ENCODE data around the gene ZNF512B. TPM values are rescaled to one million over a fixed set of nuclear protein-coding genes. Genes with fewer than 3 reads are reported as not detected.
"Not testable (repeated sequence)": the region's sequence is repeated elsewhere in the genome, so short reads cannot be mapped to it uniquely, and the experiment has no call there.

ZNF512B gene
- total RNA-seq, 1 experiment from 2014 or later, result 16.8 TPM

DNA sequence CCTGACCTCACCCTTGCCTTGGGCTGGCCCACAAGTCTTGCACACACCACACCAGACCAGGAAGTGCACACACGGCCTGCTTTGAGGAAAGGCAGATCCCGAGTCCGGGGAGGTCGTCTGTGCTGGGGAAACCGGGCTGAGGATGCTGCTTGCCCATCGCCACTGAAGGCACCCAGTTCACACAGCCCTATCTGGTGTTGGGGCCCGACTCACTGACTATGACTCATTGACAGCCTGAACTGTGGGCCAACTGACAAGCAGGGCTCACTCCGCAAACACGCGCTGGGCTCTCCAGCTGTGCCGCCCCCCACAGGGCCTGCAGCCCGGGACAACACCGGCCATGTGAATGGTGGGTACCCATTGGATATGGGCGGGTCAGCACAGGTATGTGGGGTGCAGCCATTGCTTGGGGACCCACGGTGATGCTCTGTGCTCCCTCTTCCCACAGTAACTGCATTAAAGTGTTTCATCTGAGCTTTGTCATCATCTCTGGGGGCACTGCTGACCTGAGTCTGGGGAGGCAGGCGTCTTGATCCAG is 8.1 kb upstream of the ZNF512B start:
- DNase-seq (ENCODE audit: low spot score), result peak; percentile 90

DNA sequence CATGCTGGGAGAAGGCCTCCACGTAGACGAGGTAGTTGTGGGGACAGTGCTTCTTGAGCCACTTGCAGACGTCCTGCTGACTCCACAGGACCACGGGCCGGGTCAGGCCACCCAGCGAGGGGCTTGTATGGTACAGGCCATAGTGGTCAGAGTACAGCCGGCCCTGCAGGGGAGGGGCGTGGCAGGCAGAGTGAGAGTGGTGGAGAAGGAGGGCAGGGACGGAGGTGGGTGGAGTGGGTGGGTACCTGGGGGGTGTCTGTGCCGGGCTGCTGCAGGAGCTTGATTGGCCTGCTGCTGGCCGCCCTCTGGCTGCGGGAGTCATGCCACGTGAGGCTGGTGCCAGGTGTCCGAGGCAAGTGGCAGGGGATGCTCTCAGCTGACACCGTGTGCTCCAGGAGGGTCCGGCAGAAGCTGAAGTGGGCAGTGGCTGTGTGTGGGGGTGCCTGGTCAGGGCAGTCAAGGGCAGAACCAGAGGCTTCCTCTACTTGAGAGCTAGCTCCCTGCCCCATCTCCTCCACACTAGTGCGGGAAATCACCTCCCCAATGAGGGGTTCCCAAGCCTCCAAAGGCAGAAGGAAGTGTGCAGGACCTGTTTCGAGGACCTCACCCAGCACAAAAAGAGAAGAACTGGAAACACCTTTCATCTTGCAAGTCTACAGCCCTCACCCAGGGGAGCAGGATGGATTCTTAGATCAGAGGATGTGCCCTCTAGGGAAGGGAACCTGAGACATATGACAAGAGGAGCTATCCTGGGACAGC is 7.4 kb upstream of the ZNF512B start:
- DNase-seq (ENCODE audit: low spot score), result no peak

DNA sequence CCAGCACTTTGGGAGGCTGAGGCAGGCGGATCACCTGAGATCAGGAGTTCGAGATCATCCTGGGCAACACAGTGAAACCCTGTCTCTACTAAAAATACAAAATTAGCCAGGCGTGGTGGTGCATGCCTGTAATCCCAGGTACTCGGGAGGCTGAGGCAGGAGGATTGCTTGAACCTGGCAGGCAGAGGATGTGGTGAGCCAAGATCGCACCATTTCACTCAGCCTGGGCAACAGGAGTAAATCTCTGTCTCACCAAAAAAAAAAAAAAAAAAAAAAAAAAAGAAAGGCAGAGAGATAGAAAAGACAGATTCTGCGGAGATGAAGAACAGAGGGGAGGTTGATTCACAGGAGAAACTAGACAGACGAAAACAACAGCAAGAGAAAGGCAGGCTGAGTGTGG is 6.8 kb upstream of the ZNF512B start:
- DNase-seq (ENCODE audit: low spot score), result not testable (repeated sequence)

DNA sequence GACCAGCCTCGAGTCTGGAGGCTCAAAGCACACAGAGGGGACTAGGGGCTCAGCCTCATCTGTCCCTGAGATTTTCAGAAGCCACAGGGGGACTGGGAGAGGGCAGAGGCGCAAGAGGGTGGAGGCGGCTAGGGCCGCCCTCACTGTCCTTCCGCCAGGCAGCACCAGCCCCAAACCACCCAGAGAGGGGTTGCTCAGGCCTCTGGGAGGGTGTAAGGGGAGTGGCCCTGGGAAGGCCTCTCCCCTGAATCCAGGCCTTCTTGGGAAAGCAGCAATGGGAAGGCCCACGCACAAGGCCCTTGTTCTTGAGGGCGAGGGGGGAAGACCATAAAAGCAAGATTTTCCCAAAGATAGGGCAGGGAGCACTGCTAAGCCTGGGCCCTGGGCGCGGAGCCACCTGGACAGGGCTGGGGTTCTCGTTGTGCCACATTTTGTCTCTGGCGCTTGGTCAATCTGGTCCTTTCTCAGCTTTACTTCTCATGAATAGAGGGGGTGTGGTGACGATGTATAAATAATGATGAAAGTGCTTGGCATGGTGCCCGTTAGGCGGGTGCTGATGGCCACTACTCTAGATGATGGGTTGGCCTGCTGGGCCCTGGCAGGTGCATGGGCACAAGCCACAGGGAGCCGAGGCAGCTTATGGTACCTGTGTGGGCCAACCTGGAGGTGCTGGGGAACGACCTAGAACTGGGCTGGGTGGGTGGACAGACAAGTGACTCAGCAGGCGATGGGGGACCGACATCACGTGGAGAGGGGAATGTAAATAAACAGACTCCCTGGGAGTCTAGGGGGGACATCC is 4.9 kb upstream of the ZNF512B start:
- peak; percentile 27 for DNase-seq (ENCODE audit: low spot score)

DNA sequence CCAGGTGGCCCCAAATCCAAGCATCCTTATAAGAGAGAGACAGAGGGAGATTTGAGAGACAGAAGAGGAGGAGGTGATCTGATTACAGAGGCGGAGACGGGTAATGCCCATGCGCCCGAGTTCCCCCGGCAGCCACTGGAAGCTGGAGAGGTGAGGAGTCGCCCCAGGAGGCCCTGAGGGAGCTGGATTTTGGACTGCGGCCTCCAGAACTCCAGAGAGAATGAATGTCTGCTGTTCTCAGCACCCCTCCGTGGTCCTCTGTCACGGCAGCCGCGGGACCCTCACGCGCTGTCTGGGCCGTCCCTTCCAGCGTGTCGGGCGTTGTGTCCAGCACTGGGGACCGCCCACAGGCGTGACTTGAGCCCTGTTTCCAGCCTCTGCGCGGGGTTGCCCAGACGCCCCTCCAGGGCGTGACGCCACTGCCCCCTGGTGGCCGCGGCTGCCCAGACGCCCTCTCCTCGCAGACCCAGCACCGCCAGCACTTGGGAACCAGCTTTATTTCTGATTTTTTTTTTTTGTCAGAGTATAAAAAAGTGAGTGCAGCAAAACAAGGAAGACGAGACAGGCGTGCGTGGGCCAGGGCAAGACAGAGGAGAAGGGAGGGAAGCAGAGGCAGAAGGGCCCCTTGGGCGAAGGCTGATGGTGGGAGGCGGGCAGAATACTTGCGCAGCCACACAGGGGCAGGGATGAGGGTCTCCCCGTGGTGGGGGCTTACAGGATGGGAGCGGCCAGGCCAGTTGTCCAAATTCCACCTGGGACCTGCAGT is 4.1 kb upstream of the ZNF512B start:
- peak; percentile 80 for DNase-seq (ENCODE audit: low spot score)

DNA sequence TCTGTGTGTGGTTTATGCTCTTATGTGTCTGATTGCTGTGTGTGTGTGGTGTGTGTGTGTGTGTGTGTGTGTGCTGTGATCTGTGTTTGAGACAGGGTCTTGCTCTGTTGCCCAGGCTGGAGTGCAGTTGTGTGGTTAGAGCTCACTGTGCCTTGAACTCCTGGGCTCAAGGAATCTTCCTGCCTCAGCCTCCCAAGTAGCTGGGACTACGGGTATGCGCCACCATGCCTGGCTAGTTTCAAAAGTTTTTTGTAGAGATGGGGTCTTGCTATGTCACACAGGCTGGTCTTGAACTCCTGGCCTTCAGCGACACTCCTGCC is 3.4 kb upstream of the ZNF512B start:
- DNase-seq (ENCODE audit: low spot score), result no peak

DNA sequence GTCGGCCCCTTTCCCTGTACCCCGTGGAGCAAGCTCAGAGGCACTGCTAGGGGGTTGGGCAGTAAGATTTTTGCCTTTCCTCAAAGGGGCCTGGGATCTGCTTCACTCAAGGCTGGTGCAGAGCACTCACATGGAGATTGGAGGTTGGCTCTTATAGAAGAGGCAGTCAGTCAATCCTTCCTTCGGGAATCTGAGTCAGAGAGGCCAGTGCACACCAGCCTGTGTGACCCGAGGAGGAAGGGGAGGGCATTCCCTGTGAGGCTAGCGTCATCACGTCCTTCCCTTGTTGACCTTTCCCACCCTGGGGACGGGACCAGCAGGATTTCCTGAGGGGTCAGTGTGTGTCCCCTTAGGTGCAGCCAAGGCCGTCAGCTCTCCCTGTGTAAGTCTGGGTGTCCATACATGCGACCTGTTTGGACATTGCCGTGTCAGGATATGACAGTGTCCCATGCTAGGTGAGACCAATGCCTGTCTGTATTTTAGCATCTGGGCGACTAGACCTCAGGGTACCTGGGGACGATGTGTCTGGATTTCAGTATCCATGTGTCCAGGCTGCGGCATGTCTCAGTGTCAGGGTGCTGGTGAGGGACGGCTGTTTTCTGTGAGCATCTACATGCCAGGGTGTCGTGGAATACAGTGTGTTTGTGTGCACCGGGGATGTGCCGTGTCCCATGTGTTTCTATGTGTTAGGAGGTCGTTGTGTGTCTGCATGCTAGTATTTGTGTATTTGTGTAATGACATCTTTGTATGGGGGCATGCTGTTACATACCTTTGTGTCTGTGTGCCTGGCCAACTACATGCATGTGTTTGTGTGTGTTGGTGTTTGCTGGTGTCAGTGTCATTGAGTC is 2.8 kb upstream of the ZNF512B start:
- DNase-seq (ENCODE audit: low spot score), result no peak

DNA sequence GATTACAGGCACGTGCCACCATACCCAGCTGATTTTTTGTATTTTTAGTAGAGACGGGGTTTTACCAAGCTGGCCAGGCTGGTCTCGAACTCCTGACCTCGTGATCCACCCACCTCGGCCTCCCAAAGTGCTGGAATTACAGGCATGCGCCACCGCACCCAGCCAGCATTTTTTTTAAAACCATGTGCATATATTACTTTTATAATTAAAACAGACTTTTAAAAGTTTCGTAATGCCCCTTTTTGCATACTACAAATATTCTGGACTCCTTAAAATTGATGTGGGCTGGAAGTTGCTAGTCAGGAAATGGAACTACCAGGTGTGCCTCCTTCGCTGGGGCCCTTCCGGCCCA is 2.2 kb upstream of the ZNF512B start:
- not testable (repeated sequence) for DNase-seq (ENCODE audit: low spot score)

DNA sequence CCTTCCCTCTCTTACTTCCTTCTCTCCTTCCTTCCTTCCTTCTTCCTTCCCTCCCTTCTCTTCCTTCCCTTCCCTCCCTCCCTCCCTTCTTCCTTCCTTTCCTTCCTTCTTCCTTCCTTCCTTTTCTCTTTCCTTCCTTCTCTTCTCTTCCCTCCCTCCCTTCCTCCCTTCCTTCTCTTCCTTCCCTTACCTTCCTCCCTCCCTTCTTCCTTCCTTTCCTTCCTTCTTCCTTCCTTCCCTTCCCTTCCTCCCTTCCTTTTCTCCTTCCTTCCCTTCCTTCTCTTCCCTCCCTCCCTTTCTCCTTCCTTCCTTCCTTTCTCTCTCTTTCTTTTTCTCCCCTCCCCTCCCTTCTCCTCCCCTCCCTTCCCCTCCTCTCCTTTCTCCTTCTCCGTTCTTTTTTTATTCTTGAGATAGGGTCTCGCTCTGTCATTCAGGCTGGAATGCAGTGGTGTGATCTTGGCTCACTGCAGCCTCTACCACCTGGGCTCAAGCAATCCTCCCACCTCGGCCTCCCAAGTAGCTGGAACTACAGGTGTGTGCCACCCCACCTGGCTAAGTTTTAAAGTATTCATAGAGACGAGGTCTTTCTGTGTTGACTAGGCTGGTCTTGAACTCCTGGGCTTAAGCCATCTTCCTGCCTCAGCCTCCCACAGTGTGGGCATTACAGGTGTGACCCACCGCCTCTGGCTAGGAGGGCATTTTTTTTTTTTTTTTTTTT is 1.1 kb upstream of the ZNF512B start:
- no peak for DNase-seq (ENCODE audit: low spot score)

DNA sequence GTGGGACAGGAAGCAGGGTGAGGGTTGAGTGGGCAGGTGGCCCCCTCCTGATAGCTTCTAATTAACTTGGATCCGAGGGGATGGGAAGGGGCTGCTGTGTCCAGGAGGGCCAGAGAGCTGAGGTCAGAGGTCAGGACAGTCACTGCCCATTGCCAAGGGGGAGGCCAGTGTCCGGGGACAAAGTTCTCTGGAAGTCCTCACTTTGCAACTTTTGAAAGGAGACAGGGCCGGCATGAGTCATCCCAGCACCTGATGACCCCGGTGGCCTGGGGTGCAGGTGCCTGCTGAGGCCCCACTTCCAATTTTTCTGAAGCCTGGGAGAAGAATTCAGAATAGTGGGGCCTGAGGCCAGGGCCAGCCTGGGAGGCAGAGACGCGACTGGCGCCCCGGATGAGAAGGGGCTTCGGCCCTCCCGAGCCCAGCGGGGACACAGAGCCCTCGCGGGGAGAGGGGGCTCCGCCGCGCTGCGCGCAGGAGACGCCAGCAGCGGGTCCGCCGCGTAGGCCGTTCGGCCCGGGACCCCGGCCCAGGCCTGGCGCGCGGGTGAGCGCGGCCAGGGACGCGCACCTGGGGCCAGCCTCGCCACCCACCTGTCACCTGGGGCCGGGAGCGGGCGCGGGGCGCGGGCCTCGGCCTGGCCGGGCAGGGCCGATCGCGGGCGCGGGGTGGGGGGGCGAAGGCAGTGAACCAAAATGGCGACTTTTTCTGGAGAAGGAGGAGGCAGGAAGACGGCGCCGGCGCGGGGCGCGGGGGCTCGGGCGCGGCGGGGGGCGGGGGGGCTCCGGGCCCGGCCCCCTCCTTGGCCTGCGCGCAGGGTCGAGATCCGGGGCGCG is 586 bp downstream of the ZNF512B start:
- no peak for DNase-seq (ENCODE audit: low spot score)

DNA sequence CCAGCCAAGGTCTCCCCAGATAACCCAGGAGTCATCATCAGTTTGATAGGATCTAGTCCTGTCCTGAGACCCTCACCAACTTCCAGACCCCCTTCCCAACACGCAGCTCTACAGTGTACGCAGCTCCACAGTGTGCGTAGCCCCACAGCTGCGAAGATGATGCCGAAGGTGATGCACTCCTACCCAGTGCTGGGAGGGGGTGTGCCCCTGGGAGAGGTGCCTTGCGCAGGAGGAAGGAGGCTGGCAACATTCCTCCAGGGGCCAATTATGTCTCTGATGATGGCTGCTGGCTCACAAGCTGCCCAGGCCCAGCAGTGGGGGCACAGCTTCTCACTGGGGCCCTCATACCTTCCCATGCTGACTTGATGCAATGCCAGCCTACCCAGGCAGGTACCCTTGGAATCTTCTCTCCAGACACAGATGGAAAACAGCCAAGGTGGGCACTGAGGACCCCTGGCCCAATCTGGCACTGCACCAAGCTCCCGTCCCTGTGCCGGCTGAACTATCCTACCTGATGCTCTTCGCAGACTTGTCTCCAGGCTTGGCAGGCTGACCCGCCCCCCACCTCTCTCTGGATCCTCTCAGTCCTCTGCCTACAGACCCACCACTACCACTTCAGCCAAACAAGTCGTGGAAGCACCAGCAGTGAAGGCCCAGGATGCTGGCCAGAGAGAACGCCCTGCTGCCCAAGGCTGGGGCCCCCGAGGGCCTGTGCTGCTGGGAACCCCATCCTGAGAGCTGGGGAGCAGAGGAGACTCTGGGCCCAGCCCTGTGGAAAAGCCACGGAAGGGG is 1.4 kb downstream of the ZNF512B start:
- DNase-seq (ENCODE audit: low spot score), result no peak

DNA sequence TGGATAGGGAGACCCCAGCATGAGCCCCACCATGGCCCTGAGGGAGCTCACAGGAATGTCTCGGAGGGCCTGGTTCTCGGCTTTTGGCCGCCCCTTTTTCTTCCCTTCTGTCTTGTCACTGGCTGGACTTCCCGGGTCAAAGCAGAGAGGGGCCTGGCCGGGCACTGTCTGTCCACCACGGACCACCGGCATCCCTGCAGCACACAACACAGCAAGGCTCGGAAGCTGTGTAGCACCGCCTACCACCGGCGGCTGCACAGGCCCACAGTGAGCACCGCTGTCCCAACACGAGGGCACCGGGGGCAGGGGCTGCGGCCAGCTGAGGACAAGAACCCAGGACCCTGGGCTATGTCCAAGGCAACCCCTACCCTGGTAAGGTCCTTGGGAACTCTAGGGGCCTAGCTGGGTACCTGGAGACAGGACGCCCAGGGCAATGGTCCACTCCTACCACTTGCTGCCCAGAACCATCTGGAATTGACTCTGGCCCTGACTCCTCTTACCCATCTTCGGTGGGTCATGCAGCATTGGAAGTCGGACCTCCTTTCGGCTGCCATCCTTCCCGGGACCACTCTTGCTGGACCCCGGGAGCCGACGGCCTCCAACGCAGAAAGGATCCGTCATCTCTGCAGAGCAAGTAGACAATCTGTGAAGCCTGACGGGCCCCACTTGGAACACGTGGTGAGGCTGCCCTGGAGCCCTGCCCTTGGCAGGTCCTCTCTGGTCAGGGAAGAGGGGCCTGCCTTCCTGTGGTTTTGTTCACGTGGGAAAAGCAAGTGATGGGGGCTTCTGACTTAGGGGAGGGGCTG is 2.2 kb downstream of the ZNF512B start:
- DNase-seq (ENCODE audit: low spot score), result no peak

DNA sequence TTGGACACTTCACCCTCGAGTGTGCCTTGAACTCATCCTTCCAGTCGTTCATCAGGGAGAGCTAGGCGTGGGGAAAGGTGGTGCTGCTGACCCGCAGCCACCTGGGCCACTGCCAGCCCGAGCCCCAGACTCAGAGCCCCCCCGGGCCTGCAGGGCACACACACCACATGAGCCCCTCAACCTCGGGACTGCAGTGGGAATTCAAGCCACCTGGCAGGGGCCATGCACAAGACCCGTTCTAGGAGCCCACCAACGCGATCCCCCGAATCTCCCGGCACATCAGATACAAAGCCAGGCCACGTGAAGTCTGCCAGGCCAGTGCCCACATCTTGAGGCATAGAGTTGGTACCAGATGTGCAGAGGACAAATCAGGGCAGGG is 2.8 kb downstream of the ZNF512B start:
- no peak for DNase-seq (ENCODE audit: low spot score)

DNA sequence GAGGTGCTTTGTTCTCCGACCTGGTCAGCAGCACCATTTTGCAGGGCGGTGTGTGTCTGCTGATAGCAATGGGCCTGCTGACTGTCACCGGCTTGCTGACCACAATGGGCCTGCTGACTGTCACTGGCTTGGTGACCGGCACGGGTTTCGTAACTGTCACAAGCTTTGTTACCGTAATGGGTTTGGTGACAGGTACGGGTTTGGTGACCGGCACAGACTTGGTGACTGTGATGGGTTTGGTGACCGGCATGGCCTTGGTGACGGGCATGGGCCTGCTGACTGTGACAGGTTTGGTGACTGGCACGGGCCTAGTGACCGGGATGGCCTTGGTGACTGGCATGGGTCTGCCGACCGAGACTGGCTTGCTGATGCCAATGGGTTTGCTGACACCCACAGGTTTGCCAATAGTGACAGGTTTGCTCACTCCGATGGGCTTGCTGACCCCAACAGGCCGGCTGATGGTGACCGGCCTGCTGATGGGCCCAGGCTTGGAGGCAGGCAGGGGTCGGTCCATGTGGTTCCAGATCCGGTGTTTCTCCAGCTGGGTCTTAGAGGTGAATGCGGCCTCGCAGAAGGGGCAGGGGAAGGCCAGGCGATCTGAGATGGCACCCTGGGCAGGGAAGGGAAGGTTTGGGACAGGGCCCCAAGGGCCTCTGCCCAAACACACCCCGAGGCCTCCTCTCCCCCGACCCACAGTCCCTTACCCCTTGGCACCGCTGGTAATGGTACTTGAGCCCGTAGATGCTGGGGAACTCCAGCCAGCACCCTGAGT is 3.4 kb downstream of the ZNF512B start:
- DNase-seq (ENCODE audit: low spot score), result no peak

DNA sequence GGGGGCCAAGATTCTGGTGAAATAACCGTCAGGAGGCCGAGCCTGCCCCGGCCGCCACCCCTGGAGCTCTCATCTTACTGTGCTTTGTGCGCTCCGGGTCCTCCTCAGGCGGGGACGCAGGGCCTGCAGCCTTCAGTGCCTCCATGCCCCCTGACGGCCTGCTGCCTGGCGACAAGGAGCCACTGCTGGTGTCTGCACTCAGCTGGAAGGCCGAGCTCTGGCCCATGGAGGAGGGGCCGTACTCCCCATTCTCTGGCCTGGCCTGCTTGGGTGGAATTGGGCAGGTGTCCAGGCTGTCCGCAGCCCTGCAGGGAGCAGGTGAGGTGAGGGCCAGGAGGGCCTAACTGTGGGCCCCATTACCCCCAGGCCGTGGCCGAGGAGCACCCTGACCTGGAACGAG is 5.3 kb downstream of the ZNF512B start:
- DNase-seq (ENCODE audit: low spot score), result no peak

DNA sequence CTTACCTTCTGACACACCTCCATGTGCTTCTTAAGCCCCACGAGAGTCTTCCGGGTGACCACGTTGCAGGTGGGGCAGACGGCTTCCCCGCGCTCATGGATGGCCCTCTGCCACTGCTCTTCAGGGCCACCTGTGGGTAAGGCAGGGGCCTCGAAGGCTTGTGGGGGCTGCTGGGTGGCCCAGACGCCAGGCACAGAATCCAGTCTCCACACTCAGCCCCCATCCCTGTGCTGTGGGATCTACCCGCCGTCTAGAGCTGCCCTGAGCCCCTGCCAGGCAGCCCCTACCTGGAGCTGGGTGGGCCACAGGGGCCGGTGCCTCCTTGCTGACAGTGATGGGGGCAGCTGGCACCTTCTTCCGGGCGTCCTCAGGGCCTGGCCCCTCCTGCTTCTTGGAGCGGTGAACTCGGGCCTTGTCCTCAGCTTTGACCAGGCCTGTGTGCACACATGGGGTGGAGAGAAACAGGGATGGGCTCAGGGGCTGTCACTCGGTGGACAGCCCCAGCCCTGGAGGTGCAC is 5.9 kb downstream of the ZNF512B start:
- DNase-seq (ENCODE audit: low spot score), result no peak

DNA sequence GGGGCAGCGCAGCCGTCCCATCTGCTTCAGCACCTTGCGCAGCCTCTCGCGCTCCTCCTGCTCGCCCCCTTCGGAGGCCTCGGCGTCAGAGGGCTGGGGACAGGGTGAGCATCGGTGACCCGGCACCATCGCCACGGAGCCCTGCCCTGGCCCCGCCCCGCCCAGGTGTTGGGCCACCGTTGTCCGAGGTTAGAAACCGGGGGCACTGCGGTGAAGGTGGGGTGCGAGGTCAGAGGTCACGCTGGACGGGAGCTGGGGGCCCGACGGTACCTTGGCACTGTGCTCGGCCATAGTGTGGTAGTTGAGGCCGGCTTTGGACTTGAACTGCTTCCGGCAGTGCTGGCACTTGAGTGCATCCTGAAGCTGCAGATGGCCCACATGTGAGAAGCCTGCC is 6.4 kb downstream of the ZNF512B start:
- no peak for DNase-seq (ENCODE audit: low spot score)
